Measurements from ENCODE around the gene ARMCX2.
"Not testable (repeated sequence)": the region's sequence is repeated elsewhere in the genome, so short reads cannot be mapped to it uniquely, and the experiment has no call there.

Gene ARMCX2

DNA sequence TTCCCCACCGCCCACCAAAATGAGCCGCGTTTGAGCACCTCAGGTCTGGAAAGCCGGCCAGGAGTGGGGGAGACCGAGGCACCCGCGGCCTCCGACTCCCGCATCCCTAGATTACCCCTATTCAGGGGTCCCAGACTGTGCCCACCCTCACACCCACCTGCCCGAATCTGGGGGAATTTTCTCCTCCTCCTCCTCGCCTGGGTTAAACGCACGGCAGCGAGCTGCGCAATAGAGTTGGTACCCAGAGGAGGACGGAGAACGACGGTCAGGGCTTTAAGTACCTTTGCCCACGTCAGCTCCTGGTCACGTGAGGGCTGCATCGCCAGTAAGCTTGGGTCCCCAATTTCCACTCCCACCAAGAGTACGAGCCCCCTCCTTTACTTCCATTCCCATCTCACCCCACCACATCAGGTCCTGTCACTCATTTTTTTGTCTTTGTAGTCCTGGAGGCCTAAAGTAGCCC lies at the start of gene ARMCX2:
Gene ARMCX2 (minus strand): TSS at position 250 of the 463 bp plus-strand sequence. CDS start 2,262 bp downstream, outside the sequence.
- peak; percentile 7 for DNase-seq

DNA sequence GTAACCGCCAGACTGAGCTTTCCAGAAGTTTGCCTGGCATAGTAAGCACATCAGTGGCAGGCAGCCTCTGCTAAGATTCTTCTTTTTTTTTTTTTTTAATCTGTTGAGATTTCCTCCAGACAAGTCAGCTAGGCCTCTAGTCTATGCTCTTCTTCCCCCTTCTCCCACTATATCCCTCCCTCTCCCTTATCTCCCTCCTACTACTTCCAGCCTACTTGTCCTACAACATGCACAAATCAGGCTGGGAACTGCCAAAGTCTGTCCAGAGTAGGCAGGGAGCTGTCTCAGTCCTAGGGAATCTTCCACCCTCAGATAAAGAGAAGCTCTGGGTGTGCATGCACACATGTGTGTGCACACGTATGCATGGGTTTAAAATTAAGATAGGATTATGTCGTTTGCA lies 49.7 kb upstream of the ARMCX2 start:
- no peak for DNase-seq

DNA sequence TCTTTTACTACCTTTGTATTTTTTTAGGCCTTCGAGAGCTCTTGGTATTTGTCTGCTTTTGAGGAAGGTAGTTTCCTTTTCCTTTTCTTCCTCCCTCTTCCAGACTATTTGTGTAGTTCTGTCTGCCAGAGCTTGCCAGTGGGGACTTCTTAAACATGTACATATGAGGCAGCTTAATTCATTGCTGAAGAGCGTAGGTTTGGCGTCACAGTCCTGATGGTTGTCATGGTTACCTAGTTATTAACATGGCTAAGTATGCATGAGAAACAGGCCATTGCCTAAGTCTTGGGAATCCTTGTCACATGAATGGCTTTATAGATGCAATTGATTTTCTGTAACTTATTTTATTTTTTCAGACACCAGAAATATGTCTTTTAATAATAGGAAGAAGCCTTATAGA lies 48.5 kb upstream of the ARMCX2 start:
- DNase-seq, result no peak

DNA sequence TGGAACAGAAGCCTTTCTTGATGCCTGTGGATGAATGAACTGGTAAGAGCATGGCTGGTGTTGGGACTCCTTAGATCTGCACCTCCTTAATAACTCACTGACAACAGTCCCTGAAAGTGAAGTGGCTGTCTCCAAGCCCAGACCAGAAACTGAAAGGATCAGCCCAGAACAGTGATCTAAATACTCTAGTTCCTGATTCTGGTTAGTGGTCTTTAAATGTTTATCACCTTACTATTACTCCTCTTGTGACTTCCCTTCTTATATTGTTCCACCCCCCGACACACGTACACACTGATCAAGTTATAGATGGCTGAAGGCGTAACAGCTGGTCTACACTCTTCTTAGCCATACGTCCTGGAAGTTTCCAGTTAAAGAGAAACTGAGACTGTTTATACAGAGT lies 33.8 kb upstream of the ARMCX2 start:
- no peak for DNase-seq

DNA sequence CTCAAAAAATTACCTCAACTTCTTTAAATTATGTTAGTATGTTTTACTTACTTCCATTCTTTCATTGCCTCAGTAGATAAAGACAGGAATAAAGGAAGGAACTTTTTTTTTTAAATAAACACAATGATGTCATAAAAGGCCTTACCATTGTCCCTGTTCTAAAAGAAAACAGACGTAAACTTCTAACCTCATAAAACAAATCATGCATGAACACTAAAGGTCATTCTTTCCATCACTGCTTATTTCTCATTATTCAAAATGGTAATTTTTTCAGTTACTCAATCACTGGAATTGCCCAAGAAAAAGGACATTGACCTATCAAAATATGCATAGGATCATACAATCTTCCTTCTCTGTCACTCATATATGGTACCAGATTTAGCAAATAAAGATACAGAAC lies 32.2 kb upstream of the ARMCX2 start:
- DNase-seq, result no peak

DNA sequence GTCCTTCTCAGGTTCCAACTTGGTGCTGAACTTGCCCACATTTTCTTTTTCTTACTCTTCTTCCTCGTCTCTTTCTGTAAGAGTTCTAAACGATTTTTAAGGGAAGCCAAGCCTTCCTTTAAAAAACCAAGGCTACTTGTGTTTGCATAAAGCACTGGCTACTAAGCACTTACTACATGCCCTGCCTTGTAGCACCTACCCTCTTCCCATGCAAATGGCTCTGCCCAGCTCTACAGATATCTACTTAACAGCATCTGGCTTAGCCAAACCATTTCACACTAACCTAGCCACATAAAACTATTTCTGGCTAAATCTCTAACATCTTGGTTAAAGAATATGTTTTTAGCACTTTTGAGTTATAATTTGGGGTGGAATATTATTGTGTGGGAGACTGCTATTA lies 26.9 kb upstream of the ARMCX2 start:
- DNase-seq, result no peak

DNA sequence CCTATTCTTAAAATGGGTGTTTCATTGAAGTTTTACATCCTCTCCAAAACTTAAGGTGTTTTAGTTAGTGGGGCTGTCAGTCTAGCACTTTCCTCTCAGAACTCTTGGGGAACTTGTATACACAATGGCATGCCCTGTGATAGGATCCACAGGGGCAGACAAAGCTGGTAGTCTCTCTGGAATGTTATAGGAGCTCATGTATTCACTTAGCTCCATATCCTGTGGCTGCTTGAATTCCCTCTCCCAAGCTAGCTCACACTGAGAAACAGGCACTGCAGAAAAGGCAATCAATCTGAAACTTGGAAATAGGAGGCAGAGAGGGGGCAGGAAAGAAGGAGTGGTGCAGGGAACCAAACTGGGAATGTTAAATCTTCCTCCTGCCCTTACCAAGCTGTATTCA lies 26.3 kb upstream of the ARMCX2 start:
- DNase-seq, result no peak

DNA sequence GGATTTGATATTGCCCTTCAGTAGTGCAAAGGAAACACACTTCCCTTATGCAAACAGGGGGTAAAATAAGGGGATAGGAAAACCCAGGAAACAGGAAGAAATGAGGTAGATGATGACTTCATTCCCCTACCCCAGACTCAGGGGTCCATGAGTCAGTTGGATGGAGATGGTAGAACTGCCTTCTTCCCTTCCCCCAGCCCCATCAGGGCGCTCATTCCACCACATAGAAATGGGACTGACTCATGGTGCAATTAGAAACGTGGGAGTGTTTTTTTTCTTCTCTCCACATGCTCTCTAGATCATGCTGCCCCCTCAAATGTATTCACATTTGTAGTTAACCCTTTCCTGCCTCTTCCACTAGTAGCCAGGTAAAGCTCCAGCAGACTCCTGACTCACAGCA lies 23.1 kb upstream of the ARMCX2 start:
- no peak for DNase-seq

DNA sequence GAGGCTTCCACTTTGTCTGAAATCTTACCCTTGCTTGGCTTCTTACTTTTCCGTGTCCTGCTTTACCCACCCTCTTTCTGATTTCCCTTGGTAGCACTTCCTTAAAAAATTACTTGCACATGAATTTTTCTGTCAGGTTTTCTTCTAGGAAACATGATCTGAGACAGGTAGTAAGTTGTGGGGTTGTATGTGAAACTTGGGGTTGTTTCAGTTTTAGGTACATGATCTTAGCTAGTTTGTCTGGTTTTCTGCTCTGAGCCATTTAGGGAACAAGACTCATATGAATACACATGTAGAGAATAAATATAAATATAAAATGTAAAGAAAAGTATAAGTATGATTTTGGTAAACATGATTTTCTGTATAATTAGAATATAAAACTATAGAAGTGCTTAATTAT lies 17.4 kb upstream of the ARMCX2 start:
- DNase-seq, result no peak

DNA sequence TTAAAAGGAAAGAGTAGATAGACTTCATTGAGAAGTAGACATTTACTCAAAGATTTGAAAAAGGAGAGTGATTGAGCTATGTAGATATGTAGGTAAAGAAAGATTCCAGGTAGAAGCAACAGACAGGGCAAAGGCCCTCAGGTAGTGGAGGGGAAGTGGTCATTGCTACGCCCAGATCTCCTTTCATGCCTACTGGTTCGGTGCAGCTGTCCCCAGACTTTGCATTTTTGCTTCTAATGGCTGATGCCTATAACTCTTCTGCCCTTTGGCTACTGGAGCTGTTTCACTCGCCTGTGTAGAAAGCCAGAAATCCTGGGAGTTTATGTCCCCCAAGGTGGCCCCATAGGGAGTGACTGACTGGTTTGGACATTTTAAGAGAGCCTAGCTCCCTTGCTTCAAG lies 16.9 kb upstream of the ARMCX2 start:
- DNase-seq, result no peak

DNA sequence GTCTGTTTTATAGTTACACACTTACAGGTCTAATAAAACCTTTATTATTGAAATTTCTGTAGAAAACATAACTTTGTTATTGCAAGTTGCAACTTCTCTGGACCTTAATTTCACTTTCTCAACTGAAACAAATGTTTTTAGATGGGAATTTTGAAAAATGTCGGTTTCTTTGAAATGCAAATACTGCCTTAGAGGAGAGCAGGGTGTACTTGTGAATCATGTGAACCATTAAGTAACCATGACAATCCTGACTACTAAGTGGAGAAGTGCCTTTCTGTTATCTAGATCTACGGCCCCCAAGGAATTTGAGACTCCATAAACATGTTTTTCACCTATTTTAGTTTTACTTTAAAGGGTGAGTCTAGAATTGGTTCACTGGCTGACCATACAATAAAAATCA lies 8.5 kb upstream of the ARMCX2 start:
- no peak for DNase-seq

DNA sequence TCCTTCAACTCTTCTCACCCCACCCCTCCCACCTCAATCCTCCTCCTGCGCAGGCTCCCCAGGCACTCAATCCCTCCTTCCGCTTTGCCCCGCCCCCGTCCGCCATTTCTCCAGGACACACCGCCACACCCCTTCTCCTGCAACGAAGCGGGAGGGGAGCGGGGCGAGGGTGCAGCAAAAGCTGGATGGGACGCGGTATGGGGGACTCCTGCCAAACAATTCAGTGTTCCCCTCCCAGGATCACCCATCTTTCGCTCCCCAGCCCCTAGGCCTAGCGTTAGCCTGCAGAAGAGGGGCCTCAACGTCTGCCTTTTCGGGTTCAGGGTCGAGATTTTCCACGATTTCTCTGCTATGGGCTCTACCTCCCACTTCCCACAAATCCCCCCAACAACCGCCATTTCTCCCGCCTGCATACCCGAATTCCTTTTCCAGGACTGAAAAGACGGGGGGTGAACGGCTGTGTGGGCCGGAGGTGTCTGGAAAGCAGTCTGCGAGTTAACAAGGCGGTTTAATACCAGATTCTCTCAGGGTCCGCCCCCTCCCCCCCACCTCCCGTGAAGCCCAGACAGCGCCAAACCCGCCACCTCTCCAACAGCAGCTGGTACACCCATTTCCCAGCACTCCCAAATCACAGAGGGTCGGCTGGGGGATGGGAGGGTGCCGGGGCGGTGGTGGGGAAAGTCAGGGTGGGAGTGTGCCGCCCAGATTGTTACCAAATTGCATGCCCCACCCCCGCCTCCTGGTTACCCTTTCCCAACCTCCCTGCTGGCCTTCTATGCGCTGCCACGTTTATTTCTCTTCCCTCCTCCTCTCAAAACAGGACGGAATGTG lies 774 bp downstream of the ARMCX2 start:
- peak; percentile 56 for DNase-seq

DNA sequence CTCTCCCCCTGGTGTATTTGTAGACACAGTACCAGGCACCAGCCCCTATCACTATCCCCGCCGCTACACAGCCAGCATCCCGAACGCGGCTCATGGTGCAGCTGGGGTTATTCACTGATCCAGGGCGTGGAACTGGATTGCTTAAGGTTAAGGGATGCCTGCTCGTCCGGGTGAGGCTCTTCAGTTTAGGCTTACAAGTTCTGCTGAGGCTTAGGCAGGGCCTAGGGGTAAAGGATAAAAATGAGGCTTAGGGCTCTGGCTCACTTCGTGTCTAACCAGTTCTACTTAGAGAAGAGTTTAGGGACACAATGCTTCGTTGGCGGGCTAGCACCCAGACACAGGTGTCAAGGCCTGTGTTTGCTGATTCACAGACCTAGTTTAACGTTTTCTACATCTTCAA lies 2.2 kb downstream of the ARMCX2 start:
- no peak for DNase-seq

DNA sequence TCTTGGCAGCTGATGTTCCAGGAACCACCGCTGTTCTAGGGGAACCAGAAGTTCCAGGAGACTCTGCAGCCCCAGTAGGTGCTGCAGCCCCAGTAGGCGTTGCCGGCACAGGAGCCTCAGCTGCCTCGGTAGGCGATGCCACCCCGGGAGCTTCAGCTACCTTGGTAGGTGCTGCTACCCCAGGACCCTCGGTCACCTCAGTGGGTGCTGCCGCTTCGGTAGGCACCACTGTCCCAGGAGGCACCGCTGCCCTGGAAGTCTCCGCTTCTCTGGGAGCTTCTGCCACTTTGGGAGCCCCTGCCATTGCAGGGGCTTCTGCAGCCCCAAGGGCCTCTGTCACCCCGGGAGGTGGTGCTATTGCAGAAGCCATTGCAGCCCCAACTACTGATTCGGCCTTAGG lies 2.8 kb downstream of the ARMCX2 start:
- DNase-seq, result no peak

DNA sequence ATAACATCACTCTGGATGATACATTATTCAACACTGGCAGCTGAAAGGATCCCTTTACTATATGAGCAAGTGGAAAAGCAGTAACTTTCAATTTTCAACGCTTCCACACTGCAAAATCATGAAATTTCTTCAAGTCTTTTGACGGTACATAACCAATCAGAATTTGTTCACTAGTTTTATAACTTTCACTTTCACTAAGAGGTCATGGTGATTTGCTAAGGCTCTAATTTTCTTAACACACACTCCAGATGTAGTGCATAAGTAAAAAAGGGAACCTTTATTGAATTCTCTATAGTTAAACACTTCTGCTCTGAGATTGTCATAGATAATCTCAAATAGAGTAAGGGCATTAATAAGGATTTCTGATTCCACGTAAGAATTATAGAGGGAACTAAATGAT lies 4.1 kb downstream of the ARMCX2 start:
- DNase-seq, result peak; percentile 3

DNA sequence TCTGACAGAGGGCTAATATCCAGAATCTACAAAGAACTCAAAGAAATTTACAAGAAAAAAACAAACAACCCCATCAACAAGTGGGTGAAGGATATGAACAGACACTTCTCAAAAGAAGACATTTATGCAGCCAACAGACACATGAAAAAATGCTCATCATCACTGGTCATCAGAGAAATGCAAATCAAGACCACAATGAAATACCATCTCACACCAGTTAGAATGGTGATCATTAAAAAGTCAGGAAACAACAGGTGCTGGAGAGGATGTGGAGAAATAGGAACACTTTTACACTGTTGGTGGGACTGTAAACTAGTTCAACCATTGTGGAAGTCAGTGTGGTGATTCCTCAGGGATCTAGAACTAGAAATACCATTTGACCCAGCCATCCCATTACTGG lies 11.9 kb downstream of the ARMCX2 start:
- not testable (repeated sequence) for DNase-seq

DNA sequence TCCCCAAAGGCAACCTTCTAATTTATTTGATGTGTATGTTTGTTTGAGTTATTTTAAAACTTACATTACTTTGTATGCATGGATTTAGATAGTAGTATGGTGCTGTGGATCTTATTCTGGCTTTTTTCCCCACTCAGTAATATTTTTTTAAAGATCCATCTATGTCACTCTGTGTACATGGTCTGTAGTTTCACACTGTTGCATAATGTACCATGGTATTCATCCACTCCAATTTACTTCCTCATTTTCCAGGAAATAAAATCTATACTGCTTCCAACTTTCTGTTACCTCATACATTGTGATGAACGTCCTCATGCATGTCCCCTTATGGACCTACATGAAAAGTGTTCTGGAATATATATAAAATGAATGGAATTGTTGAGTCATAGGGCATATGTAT lies 17.6 kb downstream of the ARMCX2 start:
- DNase-seq, result no peak

DNA sequence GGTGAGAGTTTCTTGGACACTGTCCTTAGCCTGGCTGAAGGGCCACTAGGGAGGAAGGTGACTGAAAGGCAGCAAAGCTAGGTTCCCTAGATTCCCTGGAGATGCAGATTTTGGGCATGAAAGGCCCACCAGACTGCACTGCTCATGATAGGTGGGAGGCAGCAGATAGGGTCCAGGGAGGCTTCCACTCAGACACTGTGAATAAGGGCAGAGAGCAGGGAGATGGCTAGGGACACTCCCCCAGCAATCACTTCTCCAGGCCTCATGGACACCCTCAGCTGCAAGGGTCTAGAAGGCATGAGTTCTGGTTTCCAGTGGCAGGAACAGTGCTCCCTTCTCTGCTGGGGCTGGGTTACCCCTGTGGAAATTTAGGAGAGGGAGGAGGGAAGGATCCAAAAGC lies 20.1 kb downstream of the ARMCX2 start:
- DNase-seq, result no peak

DNA sequence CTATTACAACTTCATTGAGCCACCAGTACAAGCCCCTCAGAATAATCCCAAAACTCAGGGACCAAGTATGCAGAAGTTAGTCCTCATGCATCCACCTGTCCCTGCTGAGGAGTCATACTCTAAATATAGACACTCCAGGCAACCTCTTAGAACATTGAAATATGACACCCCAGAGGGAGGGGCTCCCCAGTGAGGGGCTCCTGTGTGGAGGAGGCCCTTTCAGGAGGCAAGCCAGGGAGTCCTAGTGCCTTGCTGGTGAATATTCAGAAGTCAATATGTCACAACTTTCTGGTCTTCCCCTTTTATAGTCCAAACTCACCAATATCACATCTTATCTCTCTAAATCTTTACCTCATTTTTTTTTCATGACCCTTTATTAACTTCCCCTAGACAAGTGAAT lies 40.3 kb downstream of the ARMCX2 start:
- no peak for DNase-seq

DNA sequence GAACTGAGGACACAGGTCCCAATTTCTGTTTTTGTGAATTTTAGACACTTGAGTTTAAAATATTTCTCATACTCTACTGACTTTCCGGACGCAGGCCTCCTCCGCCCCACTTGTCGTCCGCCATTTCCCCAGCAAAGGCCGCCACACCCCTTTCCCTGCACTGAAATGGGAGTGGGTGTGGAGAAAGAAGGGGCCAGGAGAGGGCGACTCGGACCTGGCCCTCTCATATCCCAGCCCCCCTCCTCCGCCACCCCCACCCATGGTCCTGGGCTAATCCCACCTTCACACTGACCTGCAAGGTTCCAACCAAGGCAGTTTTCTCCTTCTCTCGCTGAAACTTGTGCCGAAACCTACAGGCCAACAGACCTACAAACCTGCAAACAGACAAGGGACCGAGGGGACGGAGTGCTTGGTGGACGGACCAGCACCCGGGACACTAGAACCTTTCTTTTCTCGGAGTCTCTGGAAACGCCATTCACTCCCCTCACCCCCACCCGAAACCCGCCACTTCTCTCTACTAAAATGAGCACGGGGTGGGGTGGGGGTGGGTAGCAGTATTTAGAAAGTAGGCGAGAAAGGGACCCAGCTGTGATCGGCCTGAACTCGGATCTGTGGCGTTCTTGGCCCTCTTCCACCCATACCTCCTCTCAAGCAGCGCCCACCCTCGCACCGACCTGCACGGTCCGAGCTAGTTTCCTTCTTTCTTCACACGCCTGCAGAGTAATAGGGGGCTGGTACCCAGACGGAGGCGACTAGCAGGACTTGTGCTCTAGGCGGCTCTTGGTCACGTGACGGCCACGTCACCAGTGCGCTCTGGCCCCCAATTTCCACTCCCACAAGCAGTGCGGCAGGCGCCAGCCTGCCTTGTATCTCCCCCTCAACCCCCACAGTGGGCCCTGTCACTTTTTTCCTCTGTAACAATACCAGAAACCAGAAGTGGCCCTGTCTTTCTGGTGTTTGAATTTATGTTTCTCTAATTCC lies 42.1 kb downstream of the ARMCX2 start, which contains the start of gene ARMCX6:
Gene ARMCX6 (minus strand): TSS at position 790 of the 981 bp plus-strand sequence. CDS start 1,380 bp downstream, outside the sequence.
- DNase-seq, result peak; percentile 80

DNA sequence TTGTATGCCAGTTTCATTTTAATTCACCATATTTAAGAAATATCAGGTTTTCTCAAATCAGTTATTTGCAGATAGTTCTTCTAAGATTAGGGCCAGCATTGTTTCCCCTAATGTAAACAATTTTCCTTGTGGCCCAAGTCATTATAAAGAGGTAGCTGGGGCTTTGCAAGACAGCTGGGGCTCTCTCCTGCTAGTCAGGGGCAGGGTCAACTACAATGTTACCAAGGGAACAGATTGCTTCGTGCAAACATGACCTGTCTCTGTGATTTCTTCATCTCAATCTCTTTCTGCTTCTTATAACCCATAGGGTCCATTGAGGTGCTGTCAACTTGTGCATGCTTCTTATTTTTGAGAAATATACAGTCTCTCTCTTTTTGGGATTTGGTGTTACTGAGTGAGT lies 53.9 kb downstream of the ARMCX2 start:
- DNase-seq, result no peak
